Erythroblast (primary cell): ENCODE data around the gene S100A1.
A peak's percentile ranks its signal among the peaks of the same experiment; 100 is the strongest.
"Not testable (repeated sequence)": the region's sequence is repeated elsewhere in the genome, so short reads cannot be mapped to it uniquely, and the experiment has no call there.

Experiments used
- DNase-seq, 2 experiments: peaks; one replicate each; lab custom pipeline; 2025; lab: John Stamatoyannopoulos, UW
- GATA1 ChIP-seq: IDR thresholded peaks from 2 replicates; pipeline ENCODE4 v1.6.1; 2011; ENCODE audit warnings: low read depth, mild to moderate bottlenecking, control low read depth, low read length, moderate library complexity
- POLR2A ChIP-seq: IDR thresholded peaks from 2 replicates; pipeline ENCODE4 v1.6.1; 2011; ENCODE audit warnings: mild to moderate bottlenecking, low read length

S100A1 gene

GRCh38 chr1:153661111-153661708 is 33.0 kb downstream of the S100A1 start:
- no peak for DNase-seq
- TF ChIP-seq GATA1 (no peak), POLR2A (no peak)

- TF ChIP-seq POLR2A: no peak
- TF ChIP-seq GATA1: no peak
- DNase-seq: no peak
Measured at GRCh38 chr1:153662269-153662668, 34.0 kb downstream of the S100A1 start.

DNA sequence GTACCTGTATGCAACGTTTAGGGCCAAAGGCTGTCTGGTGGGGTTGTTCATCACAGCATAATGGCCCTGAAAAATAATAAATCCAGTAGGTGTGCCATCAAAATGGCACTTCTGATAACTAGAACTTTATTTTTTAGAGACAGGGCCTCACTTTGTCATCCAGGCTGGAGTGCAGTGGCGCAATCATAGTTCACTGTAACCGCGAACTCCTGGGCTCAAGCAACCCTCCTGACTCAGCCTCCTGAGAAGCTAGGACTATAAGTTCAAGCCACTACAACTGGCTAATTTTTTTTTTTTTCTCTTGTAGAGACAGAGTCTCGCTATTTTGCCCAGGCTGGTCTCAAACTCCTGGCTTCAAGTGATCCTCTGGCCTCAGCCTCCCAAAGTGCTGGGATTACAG is 35.0 kb downstream of the S100A1 start:
- TF ChIP-seq GATA1: no peak
- DNase-seq: no peak

DNA sequence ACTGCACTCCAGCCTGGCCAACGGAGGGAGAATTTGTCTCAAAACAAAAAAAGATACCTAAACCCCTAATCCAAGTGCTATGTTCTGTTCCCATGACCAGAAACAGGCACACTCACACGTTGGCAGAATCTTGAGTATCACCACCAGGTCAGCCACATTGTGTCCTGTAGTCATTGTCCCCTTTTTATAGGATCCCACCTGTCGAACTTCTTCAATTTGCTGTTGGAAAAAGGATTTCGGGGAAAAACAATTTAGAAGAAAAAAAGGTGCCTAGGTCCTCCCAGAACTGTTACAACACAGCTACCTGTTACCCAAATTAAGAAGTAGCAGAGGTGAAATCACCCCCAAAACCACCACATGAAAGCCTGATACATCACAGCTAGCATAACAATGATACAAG is 39.2 kb downstream of the S100A1 start:
- TF ChIP-seq POLR2A (no peak), GATA1 (no peak)
- no peak for DNase-seq

DNA sequence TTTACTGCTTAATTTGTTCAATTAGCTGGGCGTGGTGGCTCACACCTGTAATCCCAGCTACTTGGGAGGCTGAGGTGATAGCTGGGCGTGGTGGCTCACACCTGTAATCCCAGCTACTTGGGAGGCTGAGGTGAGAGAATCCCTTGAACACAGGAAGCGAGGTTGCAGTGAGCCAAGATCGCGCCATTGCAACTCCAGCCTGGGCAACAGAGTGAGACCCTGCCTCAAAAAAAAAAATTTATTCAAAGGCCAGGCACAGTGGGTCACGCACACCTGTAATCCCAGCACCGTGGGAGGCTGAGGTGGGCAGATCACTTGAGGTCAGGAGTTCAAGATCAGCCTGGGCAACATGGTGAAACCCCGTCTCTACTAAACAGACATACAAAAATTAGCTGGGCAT is 40.4 kb downstream of the S100A1 start:
- DNase-seq: not testable (repeated sequence)

DNA sequence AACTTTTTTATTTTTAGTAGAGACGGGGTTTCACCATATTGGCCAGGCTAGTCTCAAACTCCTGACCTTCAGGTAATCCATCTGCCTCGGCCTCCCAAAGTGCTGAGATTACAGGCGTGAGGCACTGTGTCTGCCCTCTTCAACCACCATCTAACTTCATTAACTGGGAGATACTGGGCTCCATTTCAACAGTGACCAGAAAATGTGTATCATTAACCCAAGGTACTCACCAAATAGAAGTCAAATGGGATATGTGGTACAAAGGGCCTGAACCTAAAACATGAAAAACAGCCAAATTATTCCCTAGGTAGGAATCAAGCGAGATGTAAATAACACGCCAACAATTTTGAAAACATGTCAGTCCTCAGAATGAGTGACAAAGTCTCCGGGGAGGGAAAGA is 41.4 kb downstream of the S100A1 start:
- TF ChIP-seq POLR2A: no peak
- TF ChIP-seq GATA1: no peak
- no peak for DNase-seq

DNA sequence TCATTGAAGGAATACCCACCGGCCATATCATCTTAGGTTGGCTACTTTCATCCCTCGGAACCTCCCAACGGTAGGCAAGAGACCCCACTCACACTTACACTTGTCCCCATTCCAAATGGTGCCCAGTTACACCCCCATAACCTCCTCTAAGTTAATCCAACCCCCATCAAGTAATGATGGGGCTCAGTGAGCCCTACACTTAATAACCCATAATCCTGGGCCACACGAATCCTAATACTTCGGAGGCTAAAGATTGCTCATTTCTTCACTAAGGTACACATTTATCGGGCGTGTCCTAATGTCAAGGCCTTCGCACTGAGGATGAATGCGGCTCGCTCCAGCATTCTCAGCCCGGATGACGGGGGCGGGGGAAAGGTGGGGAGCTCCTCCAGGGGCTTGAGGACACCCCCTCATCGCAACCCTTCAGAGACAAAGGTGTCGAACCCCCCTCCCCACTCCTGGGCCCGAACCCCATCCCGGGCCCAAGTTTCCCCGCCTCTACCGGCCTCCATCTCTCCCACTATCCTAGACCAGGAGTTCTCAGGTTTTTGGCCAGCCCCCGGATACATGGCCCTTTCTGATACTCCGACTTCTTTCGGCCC is 42.1 kb downstream of the S100A1 start:
- TF ChIP-seq POLR2A: no peak
- TF ChIP-seq GATA1: no peak
- peak; percentile 54 to 65 for DNase-seq

DNA sequence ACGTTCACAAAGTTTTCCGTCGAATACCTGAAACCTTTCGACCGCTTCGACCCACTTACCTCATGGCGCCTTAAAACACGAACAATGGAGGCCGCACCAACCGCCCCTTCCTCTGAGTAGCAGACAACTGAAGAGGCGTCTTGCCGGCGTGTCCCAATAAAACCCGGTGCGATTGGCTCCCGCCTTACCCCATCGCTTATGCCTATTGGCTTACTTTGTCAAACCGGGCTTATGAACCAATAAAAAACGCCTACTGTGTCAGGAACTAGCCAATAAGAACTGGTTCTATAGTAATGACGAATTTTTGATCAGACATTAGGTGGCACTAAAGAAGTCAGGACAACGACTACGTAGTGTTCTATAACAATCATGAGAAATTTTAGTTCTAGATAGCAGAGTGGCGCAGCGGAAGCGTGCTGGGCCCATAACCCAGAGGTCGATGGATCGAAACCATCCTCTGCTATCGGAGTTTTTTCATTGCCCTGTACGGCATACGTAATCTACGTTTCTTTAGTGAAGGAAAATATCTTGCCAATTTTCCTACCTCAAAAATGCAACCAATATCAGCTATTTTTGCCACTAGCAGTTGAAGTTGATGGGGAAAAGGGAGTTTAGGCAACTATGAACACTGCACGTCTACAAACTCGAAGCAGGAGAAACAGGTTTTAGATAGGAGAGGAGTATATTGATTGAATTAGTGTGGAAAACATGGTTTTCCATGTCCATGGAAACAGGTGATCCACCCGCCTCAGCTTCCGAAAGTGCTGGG is 42.8 kb downstream of the S100A1 start, which contains the start of gene ILF2:
Gene ILF2, minus strand, starts transcription at position 135 of the 769 bp plus-strand sequence. Its CDS starts 71 bp downstream, at position 64.
- TF ChIP-seq GATA1 (no peak), POLR2A (peak; percentile 96)
- peak; percentile 99 to 100 for DNase-seq

DNA sequence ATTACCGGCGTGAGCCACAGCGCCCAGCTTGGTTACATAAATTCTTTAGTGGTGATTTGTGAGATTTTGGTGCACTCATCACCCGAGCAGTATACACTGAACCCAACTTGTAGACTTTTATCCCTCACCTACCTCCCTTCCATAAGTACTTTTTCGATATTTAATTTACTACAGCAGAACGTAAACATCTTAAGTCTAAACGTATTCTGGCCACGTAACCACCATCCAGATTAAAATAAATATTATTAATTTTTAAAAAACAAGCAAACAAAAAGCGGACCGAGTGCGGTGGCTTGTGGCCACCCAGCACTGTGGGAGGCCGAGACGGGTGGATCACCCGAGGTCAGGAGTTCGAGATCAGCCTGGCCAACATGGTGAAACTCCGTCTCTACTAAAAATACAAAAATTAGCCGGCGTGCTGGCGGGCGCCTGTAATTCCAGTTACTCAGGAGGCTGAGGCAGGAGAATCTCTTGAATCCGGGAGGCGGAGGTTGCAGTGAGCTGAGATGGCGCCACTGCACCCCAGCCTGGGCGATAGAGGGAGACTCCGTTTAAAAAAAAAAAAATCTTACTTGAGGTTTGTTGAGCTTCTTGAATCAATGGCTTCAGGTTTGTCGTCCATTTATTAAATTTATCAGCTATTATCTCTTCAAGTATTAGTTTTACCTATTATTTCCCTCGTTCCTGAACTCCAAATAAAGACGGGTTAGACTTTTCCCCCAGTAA is 43.6 kb downstream of the S100A1 start:
- DNase-seq: peak; percentile 78 to 85

- DNase-seq: peak in 1 of 2 experiments; percentile 19
- TF ChIP-seq GATA1: no peak
- TF ChIP-seq POLR2A: no peak
Measured at GRCh38 chr1:153673511-153673910, 45.3 kb downstream of the S100A1 start.

GRCh38 chr1:153677718-153678518 is 49.7 kb downstream of the S100A1 start:
- TF ChIP-seq POLR2A (no peak), GATA1 (no peak)
- DNase-seq: peak; percentile 56 to 72

GRCh38 chr1:153678519-153679336 is 50.5 kb downstream of the S100A1 start, which contains the start of gene NPR1:
Gene NPR1 (plus strand): TSS chr1:153678688. CDS start chr1:153679109, 421 bp downstream.
- DNase-seq: peak; percentile 43 to 52
- no peak for TF ChIP-seq POLR2A
- no peak for TF ChIP-seq GATA1
